Activated effector memory CD4-positive, alpha-beta T cell treated with Interleukin-2 at 50 U/mL for 16 hours (primary cell): Measurements from ENCODE around the gene INSRR.
A peak's percentile ranks its signal among the peaks of the same experiment; 100 is the strongest.

Source experiments
- DNase-seq: peaks from one replicate; pipeline ENCODE4 v3.0.0-alpha.2; 2020

Gene INSRR

DNA sequence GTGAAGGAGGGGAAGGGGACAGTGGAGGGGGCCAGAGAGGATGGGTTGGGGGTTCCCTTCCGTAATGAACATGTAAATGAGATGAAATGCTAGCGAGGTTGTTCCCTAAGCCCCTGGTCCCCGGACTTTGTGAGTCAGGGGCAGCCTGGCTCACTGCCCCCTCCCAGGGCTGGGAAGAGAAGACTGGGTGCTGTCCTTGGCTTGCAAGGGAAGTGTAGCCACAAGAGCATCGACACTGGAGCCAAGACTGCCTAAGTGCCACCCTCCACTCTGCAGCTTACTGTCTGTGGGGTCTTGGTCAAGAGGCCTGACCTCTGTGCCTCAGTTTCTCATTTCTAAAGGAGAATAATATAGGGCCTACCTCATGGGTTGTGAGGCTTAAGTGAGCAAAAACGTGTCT, 35.1 kb upstream of the INSRR start:
- DNase-seq, result no peak

DNA sequence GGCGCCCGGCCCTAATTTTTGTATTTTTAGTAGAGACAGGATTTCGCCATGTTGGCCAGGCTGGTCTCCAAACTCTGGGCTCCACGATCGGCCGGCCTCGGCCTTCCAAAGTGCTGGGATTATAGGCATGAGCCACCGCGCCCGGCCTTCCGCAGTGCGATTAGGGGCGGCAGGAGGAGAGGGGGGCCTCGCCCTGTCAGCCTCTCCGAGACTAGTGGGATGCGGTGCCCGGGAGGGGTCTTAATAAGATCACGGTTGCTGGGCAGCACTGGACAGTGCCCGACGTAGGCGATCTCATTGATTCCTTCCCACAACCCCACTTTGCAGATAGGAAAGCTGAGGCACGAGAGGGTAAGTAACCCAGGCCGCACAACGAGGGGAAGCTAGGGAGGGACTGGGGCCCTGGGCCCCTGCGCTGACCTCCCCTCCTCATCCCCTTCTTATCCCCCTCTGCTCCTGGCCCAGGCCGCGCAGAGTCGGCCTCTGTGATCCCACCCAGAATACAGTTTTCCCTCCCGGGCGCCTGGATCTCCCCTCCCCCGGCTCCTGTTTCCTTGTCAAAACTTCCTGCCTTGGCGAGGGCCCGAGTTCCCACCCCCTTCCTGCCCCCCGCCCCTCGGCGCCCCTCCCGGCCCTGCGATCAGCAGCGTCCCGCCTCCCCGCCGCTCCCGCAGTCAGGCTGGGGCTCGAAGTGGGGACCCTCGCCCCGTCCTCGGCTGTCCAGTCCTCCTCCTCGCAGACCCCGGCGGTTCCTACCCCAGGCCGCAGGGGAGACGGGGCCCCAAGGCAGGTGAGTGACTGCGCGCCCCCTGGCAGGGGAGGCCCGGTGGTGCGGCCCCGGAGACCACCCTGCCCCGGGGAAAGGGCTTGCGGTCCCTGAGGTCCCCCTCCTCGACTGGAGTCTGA, 34.4 kb upstream of the INSRR start, which contains the start of gene PEAR1:
PEAR1 (plus strand) TSS at position 671 of the 906 bp plus-strand sequence. CDS start 10,209 bp downstream, outside the sequence.
- DNase-seq, result no peak

DNA sequence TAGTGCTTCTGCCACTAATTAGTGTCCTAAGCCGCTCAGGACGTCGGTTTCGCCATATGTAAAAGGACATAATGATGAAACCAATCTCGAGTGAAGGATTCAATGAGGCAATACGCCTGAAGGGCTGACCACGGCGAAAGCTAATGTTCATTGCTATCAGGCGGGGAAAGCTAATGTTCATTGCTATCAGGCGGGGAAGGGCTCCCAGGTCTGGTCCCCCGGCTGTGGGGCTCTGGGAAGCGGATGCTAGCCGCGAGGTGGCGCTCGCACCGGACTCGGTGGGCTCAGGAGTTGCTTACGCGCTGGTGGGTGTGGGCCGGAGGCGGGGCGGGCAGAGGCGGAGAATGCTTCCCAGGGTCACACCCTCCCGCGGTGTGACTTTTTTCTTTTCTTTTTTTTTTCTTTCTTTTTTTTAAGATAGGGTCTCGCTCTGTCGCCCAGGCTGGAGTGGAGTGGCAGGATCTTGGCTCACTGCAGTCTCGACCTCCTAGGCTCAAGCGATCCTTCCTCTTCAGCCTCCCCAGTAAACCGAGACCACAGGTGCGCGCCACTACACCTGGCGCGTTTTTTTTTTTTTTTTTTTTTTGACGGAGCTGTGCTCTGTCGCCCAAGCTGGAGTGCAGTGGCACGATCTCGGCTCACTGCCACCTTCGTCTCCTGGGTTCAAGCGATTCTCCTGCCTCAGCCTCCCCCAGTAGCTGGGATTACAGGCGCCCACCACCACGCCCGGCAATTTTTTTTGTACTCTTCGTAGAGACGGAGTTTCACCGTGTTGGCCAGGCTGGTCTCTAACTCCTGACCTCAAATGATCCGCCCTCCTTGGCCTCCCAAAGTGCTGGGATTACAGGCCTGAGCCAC, 33.5 kb upstream of the INSRR start:
- peak; percentile 71 for DNase-seq

DNA sequence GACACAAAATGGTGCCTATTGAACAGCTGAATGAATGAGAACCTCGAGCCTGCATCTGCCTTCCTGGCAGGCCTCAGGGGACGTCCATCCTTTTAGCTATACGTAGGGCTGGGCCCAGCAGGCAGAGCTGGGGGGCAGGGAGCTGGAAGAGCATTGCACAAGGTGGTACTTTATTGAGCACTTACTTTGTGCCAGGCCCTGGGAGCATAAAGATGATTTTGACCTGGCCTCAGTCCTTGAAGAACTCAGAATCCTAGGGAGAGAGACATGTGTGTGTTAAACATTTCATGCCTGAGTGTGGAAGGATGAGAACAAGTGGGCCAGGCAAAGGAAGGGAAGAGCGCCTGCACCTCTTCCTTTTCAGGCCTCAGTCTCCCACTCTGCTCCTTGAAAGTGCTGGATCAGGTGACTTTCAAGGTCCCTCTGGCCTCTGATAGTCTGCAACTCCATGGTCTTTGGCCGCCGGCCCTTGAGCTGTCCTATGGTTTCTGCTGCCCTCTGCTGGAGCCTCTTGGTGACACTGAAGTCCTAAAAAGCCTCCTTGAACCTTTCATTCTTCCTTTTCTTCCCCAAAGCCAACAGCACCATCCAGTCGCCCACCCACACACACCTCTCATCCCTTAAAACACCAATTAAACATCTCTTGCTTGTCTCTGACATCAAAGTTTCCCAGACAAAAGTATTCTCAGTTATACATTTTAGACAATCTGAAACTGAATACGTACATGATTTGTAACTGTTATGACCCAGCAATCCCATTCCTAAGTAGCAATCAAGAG, 31.1 kb upstream of the INSRR start:
- peak; percentile 26 for DNase-seq

DNA sequence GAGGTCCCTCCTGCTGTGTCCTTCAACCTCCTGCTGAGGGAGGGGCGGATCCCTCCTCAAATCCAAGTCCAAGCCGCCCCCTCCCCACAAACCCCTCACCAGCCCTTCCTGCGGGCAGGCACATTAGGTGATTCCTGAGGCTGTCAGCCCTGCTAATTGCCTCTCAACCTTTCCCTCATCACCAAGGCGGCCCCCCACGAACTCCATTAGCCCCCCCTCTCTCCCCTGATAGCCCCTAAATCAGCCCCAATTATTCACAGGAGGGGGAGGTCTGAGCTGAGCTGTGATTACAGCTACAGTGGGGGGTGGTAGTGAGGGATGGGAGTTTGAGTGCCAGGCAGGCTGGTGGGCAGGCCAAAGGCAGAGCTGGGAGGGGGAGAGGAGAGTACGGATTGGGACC, 28.8 kb upstream of the INSRR start:
- no peak for DNase-seq

DNA sequence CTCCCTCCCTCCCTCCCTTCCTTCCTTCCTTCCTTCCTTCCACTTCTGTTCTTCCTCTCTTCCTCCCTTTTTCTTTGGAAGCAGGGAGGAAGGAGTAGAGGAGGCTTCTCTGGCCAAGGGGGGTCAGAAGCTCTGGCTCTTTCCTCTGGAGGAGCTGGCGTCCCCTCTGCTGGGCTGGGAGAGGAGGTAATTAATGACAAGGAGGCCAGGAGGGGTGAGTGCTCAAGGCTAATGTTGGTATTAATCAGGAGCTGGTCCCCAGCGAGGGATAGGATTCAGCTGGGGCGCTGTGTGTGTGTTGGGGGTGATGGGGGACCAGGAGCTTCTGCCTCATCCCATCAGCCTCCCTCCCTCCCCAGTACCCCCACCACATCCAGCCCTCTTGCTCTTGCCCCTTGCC, 28.4 kb upstream of the INSRR start:
- no peak for DNase-seq

DNA sequence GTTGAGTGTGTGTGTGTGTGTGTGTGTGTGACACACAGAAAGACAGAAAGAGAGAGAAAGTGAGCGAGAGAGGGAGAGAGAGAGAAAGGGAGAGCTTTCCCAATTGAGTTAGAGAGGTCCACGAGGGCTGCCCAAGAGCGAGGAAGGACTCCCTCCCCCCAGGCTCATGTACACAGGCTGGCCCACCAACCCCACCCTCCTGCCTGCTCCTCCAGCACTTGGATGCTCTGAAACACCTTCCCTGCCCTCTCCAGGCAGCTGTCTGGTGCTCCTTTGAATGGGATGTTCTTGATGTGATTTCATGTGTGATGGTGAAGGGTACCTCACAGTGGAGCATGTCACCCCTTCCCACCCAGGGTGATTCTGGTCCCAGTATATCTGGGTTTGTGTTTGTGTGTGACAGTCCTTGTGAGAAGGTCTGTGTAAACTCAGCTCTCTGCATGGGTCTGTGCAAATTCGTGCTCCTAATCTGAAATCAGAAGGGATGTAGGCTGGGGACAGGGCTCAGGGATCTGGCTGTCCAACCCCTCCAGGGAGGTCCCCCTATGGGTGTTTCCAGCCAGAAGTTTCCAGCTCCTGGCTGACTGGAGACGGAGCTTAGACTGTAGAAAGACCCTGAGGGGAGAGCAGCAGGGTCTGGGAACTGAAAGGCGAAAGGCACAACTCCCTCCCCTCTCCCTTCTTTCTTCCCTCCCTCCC, 27.8 kb upstream of the INSRR start:
- DNase-seq, result no peak

DNA sequence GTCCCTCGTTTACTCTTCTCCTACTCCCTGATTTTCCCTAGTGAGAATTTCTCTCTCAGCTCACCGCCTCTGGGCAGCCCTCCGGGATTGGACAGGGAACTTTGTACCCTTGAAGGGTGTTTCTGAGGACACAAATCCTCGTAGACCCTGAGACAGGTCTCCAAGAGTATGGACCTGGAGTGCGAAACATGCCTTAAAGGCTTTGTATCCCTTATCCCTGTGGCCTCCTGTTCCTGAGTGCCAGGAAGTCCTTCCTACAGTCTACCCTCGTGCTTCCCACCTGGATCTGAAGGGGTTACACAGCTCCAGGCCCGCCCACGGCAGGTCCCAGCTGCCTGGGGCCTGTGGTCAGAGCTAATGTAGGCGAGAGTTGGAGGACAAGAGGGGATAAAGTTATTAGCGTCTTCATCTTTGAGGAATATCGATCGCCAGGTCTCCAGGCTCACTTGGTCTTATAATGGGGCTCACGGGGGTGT, 27.0 kb upstream of the INSRR start:
- DNase-seq, result no peak

DNA sequence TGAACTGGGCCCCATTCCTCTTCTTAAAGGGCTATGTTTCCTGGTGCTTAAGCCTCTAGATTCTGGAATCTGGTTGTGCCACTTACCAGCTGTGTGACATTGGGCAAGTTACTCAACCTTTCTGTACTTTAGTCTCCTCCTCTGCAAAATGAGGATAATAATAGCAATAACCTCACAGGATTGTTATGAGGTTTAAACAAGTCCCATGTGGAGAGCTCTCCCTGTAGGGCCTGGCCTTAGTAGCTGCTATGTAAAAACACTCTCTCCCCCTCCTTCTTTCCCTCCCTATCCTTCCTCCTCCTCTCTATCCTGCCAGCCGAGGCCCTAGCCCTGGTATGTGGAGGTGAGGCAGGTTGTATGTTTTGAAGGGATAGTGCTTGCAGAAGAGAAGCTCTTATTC, 26.4 kb upstream of the INSRR start:
- DNase-seq, result no peak

DNA sequence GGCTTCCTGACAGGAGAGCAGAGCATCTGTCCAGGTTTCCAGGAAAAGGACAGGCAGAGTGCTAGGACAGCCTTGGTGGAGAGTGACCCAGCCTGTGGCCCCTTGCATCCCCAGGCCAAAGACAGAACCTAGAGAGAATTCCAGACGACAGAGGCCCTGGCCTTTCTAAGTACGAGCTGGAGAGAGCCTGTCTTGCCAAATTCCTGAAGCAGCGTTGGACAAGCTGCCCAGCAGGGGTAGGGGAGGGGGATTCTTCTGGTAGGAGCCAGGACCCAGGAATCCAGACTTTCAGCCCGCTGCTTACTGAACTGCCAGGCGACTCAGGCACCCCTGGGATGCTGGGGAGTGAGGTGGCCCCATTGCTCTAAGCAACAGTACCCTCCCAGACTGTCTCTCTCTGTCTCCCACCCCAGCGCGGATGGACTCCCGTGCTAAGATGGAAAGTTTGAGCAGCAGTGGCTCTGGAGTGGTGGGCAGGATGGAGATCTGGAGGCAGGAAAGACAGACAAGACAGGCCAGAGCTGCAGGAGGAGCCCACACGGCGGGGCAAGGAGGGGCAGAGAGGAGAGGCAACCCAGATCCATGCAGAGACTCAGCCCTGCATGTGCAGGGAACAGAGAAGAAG, 25.8 kb upstream of the INSRR start:
- no peak for DNase-seq

DNA sequence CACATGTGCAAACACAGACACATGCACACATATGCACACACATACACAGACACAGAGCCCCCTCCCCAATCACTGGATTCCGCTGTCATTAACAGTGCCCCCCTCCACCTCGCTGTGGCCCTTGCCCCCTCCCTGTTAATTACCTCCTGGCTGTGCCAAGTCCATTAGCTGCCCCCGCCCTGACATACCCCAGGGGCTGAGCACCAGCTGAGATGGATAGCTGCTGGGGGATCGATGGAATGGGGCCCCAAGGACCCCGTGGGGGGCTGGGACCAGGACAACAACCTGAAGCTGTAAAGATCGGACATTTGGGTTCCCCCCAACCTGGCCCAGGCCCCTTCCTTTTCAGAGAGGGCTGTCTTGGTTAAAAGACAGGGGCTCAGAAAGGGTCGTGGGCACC, 25.0 kb upstream of the INSRR start:
- DNase-seq, result no peak

DNA sequence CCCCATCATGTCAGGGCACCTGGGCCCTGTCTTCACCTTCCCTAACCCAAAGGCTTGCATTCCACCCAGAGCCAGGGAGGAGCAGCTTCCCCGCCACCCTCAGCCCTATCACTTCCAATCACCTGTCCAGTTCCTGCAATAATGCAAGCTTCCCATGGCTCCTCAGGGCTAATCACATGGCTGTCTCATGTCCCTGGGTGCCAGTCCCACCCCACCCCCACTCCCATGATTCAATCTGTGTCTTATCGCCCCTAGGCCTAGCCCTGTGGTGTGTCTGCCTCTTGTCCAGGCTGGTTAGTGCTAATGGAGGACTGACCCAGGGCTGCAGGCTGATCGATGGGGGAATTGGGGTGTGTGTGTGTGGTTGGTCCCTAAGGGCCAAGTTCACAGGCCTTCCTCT, 23.6 kb upstream of the INSRR start:
- no peak for DNase-seq

DNA sequence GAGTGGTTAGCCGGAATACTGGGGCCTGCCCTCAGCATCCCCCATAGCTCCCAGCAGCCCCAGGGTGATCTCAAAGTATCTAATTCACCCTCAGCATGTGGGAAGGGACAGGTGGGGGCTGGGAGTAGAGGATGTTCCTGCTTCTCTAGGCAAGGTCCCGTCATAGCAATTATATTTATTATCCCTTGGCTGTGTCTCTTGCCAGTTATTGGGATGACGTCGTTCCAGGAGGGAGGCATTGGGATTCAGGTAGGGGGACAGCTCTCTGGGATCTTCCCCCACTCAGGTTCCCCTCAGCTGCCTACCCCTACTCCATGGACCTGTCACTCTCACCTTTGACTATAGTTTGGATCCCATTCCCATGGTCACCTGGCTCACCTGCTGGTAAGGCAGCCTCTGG, 22.7 kb upstream of the INSRR start:
- no peak for DNase-seq

DNA sequence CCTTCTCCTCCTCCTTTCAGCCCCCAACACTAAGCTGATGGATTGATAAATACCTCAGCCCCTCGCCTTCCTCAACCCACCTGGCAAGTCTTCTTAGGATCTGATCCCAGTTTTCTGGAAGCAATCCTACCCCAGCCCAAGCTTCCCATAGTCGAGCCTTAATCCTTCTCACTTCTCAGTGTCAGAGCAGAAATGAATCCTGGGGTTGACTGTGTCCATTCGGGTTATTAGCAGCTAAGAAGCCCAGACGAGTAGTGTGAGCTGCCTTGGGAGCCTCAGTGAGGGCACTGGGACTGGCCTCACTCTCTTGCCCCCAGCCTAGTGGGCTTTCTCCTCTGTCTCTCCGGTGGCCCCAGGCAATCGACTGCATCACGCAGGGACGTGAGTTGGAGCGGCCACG, 22.2 kb upstream of the INSRR start:
- no peak for DNase-seq

DNA sequence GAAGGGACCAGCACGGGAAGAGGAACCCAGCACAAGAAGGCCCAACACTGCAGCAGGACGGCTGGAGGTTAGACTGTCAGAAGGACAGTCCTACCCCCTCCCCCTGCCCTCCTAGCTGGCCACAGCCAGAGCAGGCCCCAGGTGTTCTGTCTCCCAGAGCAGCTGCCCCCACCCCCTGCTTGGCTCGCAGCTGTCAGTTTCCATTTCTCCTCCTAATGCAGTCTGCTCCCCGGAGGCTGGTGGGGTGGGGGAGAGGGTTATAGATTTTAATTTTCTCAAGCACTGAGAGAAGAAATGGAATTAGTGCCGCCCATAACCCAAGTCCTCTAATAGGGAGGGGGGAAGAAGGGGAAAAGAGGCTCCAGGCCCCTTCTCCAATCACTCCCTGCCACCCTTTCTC, 21.6 kb upstream of the INSRR start:
- DNase-seq, result no peak

DNA sequence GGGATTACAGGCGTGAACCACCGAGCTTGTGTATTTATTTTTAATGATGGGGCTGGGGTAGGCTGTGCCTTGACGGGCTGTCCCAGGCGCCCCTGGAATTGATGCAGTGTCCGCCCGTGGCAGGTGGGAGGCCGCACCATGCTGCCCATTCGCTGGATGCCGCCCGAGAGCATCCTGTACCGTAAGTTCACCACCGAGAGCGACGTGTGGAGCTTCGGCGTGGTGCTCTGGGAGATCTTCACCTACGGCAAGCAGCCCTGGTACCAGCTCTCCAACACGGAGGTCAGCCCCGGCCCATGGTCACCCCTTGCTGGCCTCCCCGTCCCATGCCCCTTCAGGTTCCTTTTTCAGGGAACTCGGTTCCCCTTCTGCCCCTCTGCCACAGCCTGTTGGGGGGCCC, 21.0 kb upstream of the INSRR start:
- no peak for DNase-seq

DNA sequence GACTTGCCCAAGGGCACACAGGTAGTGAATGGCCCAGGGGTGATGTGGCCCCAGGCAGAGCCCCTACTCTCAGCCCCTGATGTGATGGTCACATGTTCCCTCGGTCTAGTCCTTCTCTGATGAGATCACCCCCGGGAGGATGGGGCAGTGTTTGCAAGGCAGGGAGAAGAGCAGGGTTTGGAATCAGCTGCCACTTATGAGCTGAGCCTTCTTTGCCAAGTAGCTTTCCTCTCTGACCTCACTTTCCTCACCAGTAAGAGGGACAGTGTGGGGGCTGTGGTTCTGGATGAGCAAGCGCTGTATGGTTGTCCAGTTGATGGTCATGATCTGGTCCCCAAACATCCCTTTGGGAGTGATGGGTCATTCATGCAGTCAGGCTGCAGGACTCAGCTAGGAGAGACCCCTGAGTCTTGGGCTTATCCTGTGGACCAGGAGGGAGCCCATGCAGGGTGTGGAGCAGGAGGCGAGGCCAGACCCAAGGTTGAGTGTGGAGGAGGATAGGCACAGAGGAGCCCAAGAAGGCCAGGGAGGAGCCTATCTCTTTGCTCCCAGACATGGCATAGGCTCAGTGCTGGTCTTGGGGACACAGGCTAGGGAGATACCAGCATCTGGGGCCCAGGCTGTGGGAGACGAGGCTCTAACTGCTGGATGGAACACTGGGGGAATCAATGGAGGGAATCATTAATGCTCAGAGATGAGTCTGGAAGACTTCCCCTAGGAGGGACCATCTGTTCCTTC, 18.7 kb upstream of the INSRR start:
- no peak for DNase-seq

DNA sequence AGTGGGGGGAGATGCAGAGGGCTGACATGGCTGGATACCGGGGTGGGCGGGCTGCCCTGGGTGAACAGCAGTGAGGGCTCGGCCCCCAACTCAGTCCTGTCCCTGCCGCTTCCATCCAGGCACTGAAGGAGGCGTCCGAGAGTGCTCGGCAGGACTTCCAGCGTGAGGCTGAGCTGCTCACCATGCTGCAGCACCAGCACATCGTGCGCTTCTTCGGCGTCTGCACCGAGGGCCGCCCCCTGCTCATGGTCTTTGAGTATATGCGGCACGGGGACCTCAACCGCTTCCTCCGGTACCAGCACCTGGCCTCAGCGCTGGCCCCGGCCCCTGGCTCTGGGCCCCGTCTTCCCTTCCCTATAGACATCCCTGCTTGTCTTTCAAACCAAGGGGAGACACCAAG, 17.4 kb upstream of the INSRR start:
- DNase-seq, result no peak

DNA sequence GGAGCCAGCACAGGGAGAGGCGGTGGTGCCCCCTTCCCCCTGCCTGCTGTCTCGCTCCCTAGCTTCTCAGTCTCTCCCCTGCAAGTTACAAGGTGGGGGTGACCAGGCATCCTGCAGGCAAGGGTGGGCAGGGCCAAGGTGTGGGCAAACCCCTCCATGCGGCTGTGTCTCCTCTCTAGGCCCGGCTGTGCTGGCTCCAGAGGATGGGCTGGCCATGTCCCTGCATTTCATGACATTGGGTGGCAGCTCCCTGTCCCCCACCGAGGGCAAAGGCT, 16.4 kb upstream of the INSRR start:
- DNase-seq, result no peak

DNA sequence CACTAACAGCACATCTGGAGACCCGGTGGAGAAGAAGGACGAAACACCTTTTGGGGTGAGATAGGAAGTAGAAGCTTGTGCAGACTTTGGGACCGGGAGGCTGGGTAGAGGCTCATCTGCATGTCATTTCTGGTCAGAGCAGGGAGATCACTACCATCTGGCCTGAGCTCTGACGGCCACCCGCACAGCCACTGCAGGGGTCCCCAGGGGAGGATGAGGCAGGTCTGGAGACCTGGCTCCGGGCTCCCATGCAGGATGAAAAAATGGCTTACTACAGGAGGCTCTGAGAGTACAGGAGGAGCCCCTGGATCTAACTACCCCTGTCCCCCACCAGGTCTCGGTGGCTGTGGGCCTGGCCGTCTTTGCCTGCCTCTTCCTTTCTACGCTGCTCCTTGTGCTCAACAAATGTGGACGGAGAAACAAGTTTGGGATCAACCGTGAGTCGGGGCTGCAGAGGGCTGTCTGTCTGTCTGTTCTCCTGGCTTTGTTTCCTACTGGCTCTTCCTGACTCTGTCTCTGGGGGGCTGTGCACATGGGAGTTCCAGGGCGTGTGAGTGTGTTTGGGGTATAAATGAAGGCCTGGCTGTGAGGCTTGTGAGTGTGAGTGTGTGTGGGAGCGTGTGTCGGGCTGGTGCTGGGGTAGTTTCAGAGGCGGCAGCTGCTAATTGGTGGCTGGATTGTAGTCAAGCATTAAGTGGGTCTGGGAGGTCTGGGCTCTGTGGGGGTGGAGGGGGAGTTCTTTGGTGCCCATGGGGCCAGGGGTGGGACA, 15.8 kb upstream of the INSRR start:
- no peak for DNase-seq

DNA sequence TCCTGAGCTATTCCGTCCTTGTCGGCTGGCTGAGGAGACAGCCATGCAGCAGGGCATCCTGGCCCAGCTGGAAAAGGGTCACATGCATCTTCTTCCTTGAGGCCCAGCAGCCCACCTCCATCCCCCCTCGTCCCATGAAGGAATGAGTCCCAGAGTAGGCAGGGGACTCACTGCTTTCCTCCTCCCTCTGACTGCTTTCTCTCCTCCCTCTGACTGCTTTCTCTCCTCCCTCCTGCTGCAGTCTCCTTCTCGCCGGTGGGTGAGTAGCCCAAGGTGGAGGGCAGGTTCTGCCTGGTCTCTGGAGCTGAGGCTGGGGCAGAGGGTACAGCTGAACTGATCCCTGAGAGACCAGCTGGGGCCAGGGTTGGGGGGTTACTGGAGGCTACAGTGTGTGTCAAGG, 15.2 kb upstream of the INSRR start:
- no peak for DNase-seq
